Ovary (tissue), 9 donors: ENCODE results near the gene HIPK2. TPM values are rescaled to one million over a fixed set of nuclear protein-coding genes. Genes with fewer than 3 reads are reported as not detected.

ENCODE experiments used
- DNase-seq, 5 donors: peaks; one replicate each; pipeline ENCODE4 v3.0.0-alpha.2; 2019 to 2020
- H3K27ac ChIP-seq, 2 donors: fragments of 200-600 bp; one replicate each; pipeline versions ENCODE4 v1.5.1 to v1.8.0; 2019 to 2022
- H3K27me3 ChIP-seq: fragments of 200-600 bp; one replicate; pipeline ENCODE4 v1.8.0; 2022
- H3K36me3 ChIP-seq: fragments of 200-600 bp; sonication (generic); one replicate; pipeline ENCODE4 v1.5.1; 2019
- H3K4me1 ChIP-seq: one replicate; pipeline ENCODE4 v1.8.1; 2013; ENCODE audit warnings: mild to moderate bottlenecking, moderate library complexity; ENCODE audit not compliant: insufficient read depth
- H3K4me3 ChIP-seq: fragments of 200-600 bp; sonication (generic); one replicate; pipeline ENCODE4 v1.5.1; 2017
- H3K9me3 ChIP-seq, 2 donors: fragments of 200-600 bp in 1 of 2; sonication (generic) in 1 of 2; one replicate each; pipeline versions ENCODE4 v1.5.1 to v1.8.1; 2013 to 2019; ENCODE audit warnings: mild to moderate bottlenecking in 1 of 2, moderate library complexity in 1 of 2
- EP300 ChIP-seq: sonication (generic); formaldehyde crosslinking; IDR thresholded peaks from one replicate; pipeline ENCODE4 v1.6.1; 2017; ENCODE audit warnings: antibody characterized with exemption
- POLR2A ChIP-seq: fragments of 450-650 bp; IDR thresholded peaks from one replicate; pipeline ENCODE4 v1.6.1; 2017; ENCODE audit warnings: antibody characterized with exemption, mild to moderate bottlenecking, moderate library complexity
- WGBS, 3 donors: extraction: QIAGEN DNeasy Blood & Tissue Kit in 1 of 3; methylation state at CpG; one replicate each; pipeline versions ENCODE4 v1.1.5 to v1.1.7; 2013 to 2017; 5-methylcytosine and 5-hydroxymethylcytosine counted together
- intact Hi-C, 4 donors: fragments of 100-400 bp; cut with DNase I; formaldehyde crosslinking; loops; one replicate each; pipeline versions ENCODE4 v1.11.0 to v1.15.1; 2022 to 2023
- polyA plus RNA-seq, 2 donors: library from polyadenylated mRNA; stranded (reverse); fragments of 200-250 nt in 1 of 2; fragments of 350-450 nt in 1 of 2; fragmentation: Illumina TruSeq in 1 of 2; extraction: RNeasy Lipid Tissue Mini Kit (QIAGEN cat#74804) in 1 of 2; gene quantifications; one replicate each; pipeline ENCODE4 v1.2.3, GENCODE V29; 2013 to 2014
- total RNA-seq, 7 donors: library from RNA; depleted of rRNA in 2 of 7; stranded (reverse); fragments of >200 nt in 2 of 7; fragmentation: NEBNext Ultra II Directional in 3 of 7; extraction: Animal tissue kit (Norgen Biotek cat#: 25700) in 3 of 7; gene quantifications; one replicate each; pipeline versions ENCODE4 v1.1.0 to v1.2.4, GENCODE V29; 2016 to 2023
- TF ChIP-seq, protein P1 (sequence below), 3 donors: fragments of 450-650 bp in 2 of 3; fragments of 200-600 bp in 1 of 3; IDR thresholded peaks; one replicate each; pipeline versions ENCODE4 v1.5.1 to v1.8.0; 2016 to 2022; ENCODE audit warnings: antibody characterized with exemption in 3 of 3, mild to moderate bottlenecking in 1 of 3
- donor health status: DM: no; HTN: no; CAD: no; lungs with moderate emphysema.
- donor health status: DM: no; HTN: no; CAD: no.
- donor health status: Bipolar disorder and iron deficiency.
- donor health status: DM: yes; HTN: yes; CAD: no.
- donor health status: DM: no; HTN: no; CAD: no.
- donor health status: DM: yes; HTN: yes; CAD: no.

Gene HIPK2
- total and polyA plus RNA-seq, 9 donors, result 7.3 to 38.4 (median 28.1) TPM

DNA sequence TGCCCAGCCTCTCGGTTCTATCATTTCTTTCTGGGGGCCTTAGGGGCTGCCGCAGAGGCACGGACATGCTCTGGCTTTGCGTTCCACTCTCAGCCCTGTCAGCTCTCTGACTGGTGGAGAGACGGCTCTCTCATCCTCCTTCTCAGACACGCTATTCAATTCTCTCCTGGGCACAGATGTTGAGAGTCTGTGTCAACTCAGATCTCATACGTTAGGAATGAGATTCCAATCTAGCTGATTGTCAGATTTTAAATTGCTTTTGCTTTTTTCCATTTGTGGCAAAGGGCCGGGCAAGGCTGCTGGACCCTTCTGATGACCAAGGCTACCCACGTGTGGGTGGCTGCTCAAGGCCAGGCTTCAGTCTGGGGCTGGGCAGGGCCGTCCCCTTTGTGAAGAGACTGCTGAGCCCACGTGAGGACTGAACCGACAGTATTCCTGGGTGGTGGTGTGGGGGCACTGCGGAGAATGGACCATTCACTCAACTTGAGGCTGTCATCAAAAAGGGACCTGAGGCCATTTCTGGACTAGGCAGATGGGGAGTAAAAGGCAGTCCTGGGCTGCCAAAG, 182.8 kb downstream of the HIPK2 start:
- H3K4me3 ChIP-seq, result no peak overlapping the region
- intact Hi-C loops, result no loop called here
- no peak for DNase-seq
- H3K36me3 ChIP-seq, result no peaks in the 10 kb centered on the region
- no peaks in the 10 kb centered on the region for H3K27me3 ChIP-seq
- WGBS, 3 donors, result 87 to 89% (median 88%) methylated on average over 13 of the region's 13 CpGs
- TF ChIP-seq, protein P1, sequence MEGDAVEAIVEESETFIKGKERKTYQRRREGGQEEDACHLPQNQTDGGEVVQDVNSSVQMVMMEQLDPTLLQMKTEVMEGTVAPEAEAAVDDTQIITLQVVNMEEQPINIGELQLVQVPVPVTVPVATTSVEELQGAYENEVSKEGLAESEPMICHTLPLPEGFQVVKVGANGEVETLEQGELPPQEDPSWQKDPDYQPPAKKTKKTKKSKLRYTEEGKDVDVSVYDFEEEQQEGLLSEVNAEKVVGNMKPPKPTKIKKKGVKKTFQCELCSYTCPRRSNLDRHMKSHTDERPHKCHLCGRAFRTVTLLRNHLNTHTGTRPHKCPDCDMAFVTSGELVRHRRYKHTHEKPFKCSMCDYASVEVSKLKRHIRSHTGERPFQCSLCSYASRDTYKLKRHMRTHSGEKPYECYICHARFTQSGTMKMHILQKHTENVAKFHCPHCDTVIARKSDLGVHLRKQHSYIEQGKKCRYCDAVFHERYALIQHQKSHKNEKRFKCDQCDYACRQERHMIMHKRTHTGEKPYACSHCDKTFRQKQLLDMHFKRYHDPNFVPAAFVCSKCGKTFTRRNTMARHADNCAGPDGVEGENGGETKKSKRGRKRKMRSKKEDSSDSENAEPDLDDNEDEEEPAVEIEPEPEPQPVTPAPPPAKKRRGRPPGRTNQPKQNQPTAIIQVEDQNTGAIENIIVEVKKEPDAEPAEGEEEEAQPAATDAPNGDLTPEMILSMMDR (IDR thresholded peaks at IDR 0.05), result no peak
- no peak for TF ChIP-seq EP300
- TF ChIP-seq POLR2A, result no peak
- no peaks in the 10 kb centered on the region for H3K9me3 ChIP-seq
- H3K27ac ChIP-seq, result no peak overlapping the region
- no peaks in the 10 kb centered on the region for H3K4me1 ChIP-seq

DNA sequence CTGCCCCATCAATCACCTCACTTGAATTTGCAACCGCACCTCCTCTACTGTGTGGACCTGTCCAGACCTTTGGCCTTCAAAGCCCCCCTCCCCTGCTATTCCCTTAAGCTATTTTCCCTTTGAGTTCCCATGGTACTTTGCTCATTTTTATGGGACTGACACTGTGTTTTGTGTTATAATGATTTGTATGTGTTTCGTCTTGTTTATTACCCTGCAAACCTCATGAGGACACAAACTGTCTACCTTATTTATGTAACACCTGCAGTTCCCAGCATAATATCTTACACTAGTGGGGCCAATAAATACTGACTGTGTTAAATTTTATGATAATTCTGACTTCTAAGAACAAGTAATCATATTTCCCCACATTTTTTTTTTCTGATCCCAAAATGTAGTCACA, 183.7 kb downstream of the HIPK2 start:
- Histone ChIP-seq H3K27ac (no peak overlapping the region), H3K9me3 (no peaks in the 10 kb centered on the region), H3K27me3 (no peaks in the 10 kb centered on the region), H3K4me1 (no peaks in the 10 kb centered on the region), H3K4me3 (no peak overlapping the region), H3K36me3 (no peaks in the 10 kb centered on the region)
- DNase-seq, result no peak
- TF ChIP-seq, protein P1 (IDR thresholded peaks at IDR 0.05), result no peak
- TF ChIP-seq EP300 (no peak), POLR2A (no peak)
- WGBS, 3 donors, result 87 to 98% (median 94%) methylated on average over 2 of the region's 2 CpGs
- intact Hi-C loops, result no loop called here

DNA sequence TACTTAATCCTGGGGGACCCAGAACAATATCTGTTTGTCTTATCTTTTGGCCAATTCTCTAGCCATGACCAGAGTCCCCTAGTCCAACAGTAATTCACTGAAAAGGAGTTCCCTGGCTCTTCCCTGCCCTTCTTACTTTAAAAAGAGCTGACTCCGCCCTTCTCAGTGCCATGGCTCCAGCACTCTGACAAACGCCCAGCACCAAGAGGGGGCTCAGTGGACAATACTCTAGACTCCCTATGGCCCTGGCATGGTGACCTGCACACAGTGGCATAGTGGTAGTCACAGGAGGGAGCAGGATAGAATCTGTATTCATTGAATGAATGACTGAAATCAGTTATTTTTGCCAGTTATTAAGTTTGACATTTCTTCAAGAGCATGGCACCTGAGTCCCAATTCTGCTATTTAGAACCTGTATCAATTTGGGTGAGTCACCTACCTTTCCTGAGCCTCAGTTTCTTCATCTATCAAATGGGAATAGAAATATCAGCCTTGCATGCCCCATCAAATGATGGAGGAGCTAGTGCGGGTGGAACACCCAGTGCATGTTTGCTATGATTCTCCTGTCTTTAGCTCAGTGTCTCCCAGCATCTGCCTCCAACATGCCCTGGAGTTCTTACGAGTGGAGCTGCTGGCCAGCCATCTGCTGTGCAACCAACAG, 184.9 kb downstream of the HIPK2 start:
- no peak for TF ChIP-seq EP300
- TF ChIP-seq, protein P1 (IDR thresholded peaks at IDR 0.05), result no peak
- no peak for TF ChIP-seq POLR2A
- Histone ChIP-seq H3K27ac (no peak overlapping the region), H3K9me3 (no peaks in the 10 kb centered on the region), H3K4me3 (no peak overlapping the region), H3K4me1 (peaks cover 2% of the 10 kb centered on the region), H3K27me3 (no peaks in the 10 kb centered on the region), H3K36me3 (no peaks in the 10 kb centered on the region)
- WGBS, 3 donors, result 96 to 97% (median 96%) methylated on average over 4 of the region's 4 CpGs
- intact Hi-C loops, result no loop called here
- no peak for DNase-seq

DNA sequence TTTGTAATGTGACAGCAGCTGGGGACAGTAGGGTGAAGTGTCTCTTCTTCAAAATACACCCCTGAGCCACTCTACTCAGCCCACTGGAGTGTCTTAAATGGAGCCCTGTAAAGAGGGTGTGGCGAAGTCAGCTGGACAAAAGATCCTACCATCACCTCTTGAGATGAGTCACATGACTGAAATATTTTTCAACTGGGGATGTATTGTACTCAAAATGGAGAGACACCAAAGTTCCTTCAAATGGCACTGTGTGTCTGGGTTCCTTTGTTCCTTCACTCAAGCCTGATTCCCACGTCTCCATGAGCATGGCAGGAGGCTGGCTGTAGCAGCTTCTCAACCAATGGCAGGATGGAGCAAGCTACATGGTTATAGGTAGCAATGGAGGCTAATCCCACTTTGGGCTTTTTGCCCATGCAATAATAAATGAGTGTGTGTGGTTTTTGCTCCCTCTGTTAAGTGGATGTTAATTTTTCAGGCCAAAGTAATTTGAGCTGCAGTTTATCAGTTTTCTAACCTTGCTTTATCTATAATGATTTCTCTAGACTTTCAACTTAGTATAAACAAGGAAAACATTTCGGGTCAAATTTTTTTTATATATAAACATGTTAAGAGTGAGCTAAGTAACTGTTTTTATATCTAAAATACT, 186.1 kb downstream of the HIPK2 start:
- intact Hi-C loops, result no loop called here
- DNase-seq, result no peak
- Histone ChIP-seq H3K9me3 (no peaks in the 10 kb centered on the region), H3K4me1 (peaks cover 2% of the 10 kb centered on the region), H3K27me3 (no peaks in the 10 kb centered on the region), H3K27ac (no peak overlapping the region), H3K36me3 (no peaks in the 10 kb centered on the region), H3K4me3 (no peak overlapping the region)
- 59 to 79% (median 62%) methylated on average over 3 of the region's 3 CpGs for WGBS, 3 donors
- TF ChIP-seq, protein P1 (IDR thresholded peaks at IDR 0.05), result no peak
- TF ChIP-seq EP300 (no peak), POLR2A (no peak)
